Measurements from ENCODE around the gene DNAH2.
"Not testable (repeated sequence)": the region's sequence is repeated elsewhere in the genome, so short reads cannot be mapped to it uniquely, and the experiment has no call there.

DNAH2 gene

GRCh38 chr17:7780736-7781135, 63.2 kb downstream of the DNAH2 start:
- DNase-seq (ENCODE audit: low spot score): no peak

- no peak for DNase-seq (ENCODE audit: low spot score)
Measured at GRCh38 chr17:7781429-7781828, 63.9 kb downstream of the DNAH2 start.

GRCh38 chr17:7782240-7782639, 64.7 kb downstream of the DNAH2 start:
- peak; percentile 23 for DNase-seq (ENCODE audit: low spot score)

GRCh38 chr17:7786866-7787265, 69.3 kb downstream of the DNAH2 start:
- no peak for DNase-seq (ENCODE audit: low spot score)

- no peak for DNase-seq (ENCODE audit: low spot score)
Measured at GRCh38 chr17:7789131-7789530, 71.6 kb downstream of the DNAH2 start.

- DNase-seq (ENCODE audit: low spot score): no peak
Measured at GRCh38 chr17:7790150-7790549, 72.6 kb downstream of the DNAH2 start.

GRCh38 chr17:7792611-7793010, 75.1 kb downstream of the DNAH2 start:
- DNase-seq (ENCODE audit: low spot score): no peak

- DNase-seq (ENCODE audit: low spot score): no peak
Measured at GRCh38 chr17:7794075-7794663, 76.6 kb downstream of the DNAH2 start.

GRCh38 chr17:7797976-7798375, 80.4 kb downstream of the DNAH2 start:
- DNase-seq (ENCODE audit: low spot score): no peak

- DNase-seq (ENCODE audit: low spot score): no peak
Measured at GRCh38 chr17:7798839-7799238, 81.3 kb downstream of the DNAH2 start.

- no peak for DNase-seq (ENCODE audit: low spot score)
Measured at GRCh38 chr17:7803981-7804380, 86.4 kb downstream of the DNAH2 start.

GRCh38 chr17:7806587-7806986, 89.0 kb downstream of the DNAH2 start:
- no peak for DNase-seq (ENCODE audit: low spot score)

GRCh38 chr17:7807206-7807605, 89.7 kb downstream of the DNAH2 start:
- DNase-seq (ENCODE audit: low spot score): no peak

- DNase-seq (ENCODE audit: low spot score): no peak
Measured at GRCh38 chr17:7809086-7809790, 91.7 kb downstream of the DNAH2 start.

GRCh38 chr17:7809791-7810343, 92.3 kb downstream of the DNAH2 start:
- DNase-seq (ENCODE audit: low spot score): not testable (repeated sequence)

- DNase-seq (ENCODE audit: low spot score): no peak
Measured at GRCh38 chr17:7811251-7811650, 93.7 kb downstream of the DNAH2 start.

- DNase-seq (ENCODE audit: low spot score): no peak
Measured at GRCh38 chr17:7814969-7815368, 97.4 kb downstream of the DNAH2 start.

- DNase-seq (ENCODE audit: low spot score): no peak
Measured at GRCh38 chr17:7816926-7817642, 99.5 kb downstream of the DNAH2 start.

GRCh38 chr17:7817643-7817964, 100.1 kb downstream of the DNAH2 start:
- DNase-seq (ENCODE audit: low spot score): no peak

GRCh38 chr17:7818026-7818425, 100.5 kb downstream of the DNAH2 start:
- no peak for DNase-seq (ENCODE audit: low spot score)

- DNase-seq (ENCODE audit: low spot score): no peak
Measured at GRCh38 chr17:7818746-7819645, 101.5 kb downstream of the DNAH2 start.

GRCh38 chr17:7820231-7820630, 102.7 kb downstream of the DNAH2 start:
- DNase-seq (ENCODE audit: low spot score): no peak
